Thyroid gland (tissue), 4 donors: ENCODE results near the gene KCNB1.

Source experiments
- CTCF ChIP-seq, 6 experiments: fragments of 200-600 bp in 3 of 6; fragments of 450-650 bp in 3 of 6; sonication (generic) in 3 of 6; IDR thresholded peaks; one replicate each; pipeline ENCODE4 v1.5.1; 2016 to 2019; ENCODE audit warnings: antibody characterized with exemption in 6 of 6, mild to moderate bottlenecking in 2 of 6, inconsistent platforms in 1 of 6, moderate library complexity in 1 of 6
- POLR2A ChIP-seq, 2 donors: fragments of 450-650 bp; IDR thresholded peaks; one replicate each; pipeline ENCODE4 v1.6.1; 2017; ENCODE audit warnings: antibody characterized with exemption in 2 of 2, mild to moderate bottlenecking in 2 of 2, moderate library complexity in 1 of 2

DNA sequence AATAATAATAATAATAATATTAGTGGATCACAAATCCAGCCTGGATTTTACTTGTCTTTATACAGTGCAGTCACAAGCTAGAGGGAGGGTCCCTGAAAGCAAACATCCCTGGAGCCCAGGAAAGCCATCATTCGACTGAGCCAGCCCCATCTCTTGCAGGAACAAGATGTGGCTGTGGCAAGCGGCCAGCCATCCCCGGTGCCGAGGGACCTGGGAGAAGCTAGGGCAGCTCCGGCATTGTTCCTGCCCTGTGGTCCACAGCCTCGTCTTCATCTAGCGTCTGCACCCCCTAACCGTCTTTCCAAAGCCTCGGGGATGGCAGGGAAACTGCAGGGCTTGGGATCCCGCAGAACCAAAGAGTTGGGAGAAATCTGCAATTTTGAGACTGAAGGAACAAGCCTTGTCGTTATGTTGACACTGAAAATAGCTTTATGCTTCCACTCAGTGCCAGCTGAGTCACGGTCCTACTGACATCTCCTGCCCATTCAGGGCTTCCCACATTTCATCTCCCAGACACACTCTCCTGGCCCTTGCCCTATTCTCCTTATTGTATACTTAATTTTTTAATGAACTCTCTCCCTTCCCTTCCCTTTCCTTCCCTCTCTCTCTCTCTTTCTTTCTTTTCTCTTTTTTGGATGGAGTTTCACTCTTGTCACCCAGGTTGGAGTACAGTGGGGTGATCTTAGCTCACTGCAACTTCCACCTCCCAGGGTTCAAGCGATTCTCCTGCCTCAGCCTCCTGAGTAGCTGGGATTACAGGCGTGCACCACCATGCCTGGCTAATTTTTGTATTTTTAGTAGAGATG lies 142.1 kb downstream of the KCNB1 start:
- TF ChIP-seq CTCF (IDR thresholded peaks at IDR 0.05), result no peak
- no peak for TF ChIP-seq POLR2A (IDR thresholded peaks at IDR 0.05)
